Measurements from ENCODE around the gene LGALS9.

- TF ChIP-seq CTCF (IDR thresholded peaks at IDR 0.05) (no peak), POLR2A (IDR thresholded peaks at IDR 0.05) (no peak)
Measured at GRCh38 chr17:27666831-27667560, 36.0 kb downstream of the LGALS9 start.
